ENCODE data around the gene DISC1. TPM values are rescaled to one million over a fixed set of nuclear protein-coding genes. Genes with fewer than 3 reads are reported as not detected.

Gene DISC1
- total RNA-seq, 3 donors from 2014 or later = 0.50 to 1.1 (median 0.57) TPM

- H3K36me3 Mint-ChIP-seq (ENCODE audit: insufficient read depth) = no peaks in the 10 kb centered on the region
- H3K4me3 Mint-ChIP-seq = no peak overlapping the region
- H3K4me1 Mint-ChIP-seq (ENCODE audit: low read depth) = no peaks in the 10 kb centered on the region
- DNase-seq (no peak), ATAC-seq (no peak)
- H3K27me3 Mint-ChIP-seq (ENCODE audit: low read depth) = no peaks in the 10 kb centered on the region
- H3K9me3 Mint-ChIP-seq = no peaks in the 10 kb centered on the region
These were observed 433.3 kb downstream of the DISC1 start for GRCh38 chr1:232059726-232060374.

- no peaks in the 10 kb centered on the region for H3K27me3 Mint-ChIP-seq (ENCODE audit: low read depth)
- H3K9me3 Mint-ChIP-seq = no peaks in the 10 kb centered on the region
- no peaks in the 10 kb centered on the region for H3K36me3 Mint-ChIP-seq (ENCODE audit: insufficient read depth)
- DNase-seq (no peak), ATAC-seq (no peak)
- no peak overlapping the region for H3K4me3 Mint-ChIP-seq
- no peaks in the 10 kb centered on the region for H3K4me1 Mint-ChIP-seq (ENCODE audit: low read depth)
These were observed 436.4 kb downstream of the DISC1 start for GRCh38 chr1:232062967-232063366.

GRCh38 chr1:232066521-232066920 lies 439.9 kb downstream of the DISC1 start:
- ATAC-seq (no peak), DNase-seq (no peak)
- Mint-ChIP-seq H3K36me3 (ENCODE audit: insufficient read depth) (no peaks in the 10 kb centered on the region), H3K4me3 (no peak overlapping the region), H3K4me1 (ENCODE audit: low read depth) (no peaks in the 10 kb centered on the region), H3K27me3 (ENCODE audit: low read depth) (no peaks in the 10 kb centered on the region), H3K9me3 (no peaks in the 10 kb centered on the region)

GRCh38 chr1:232074265-232074664 lies 447.7 kb downstream of the DISC1 start:
- H3K4me3 Mint-ChIP-seq = no peak overlapping the region
- no peak for DNase-seq
- peaks cover 7% of the 10 kb centered on the region for H3K9me3 Mint-ChIP-seq
- no peak for ATAC-seq
- no peaks in the 10 kb centered on the region for H3K4me1 Mint-ChIP-seq (ENCODE audit: low read depth)
- H3K27me3 Mint-ChIP-seq (ENCODE audit: low read depth) = peaks cover 2% of the 10 kb centered on the region
- H3K36me3 Mint-ChIP-seq (ENCODE audit: insufficient read depth) = peaks cover 2% of the 10 kb centered on the region

GRCh38 chr1:232077809-232078208 lies 451.2 kb downstream of the DISC1 start:
- peaks cover 2% of the 10 kb centered on the region for H3K27me3 Mint-ChIP-seq (ENCODE audit: low read depth)
- ATAC-seq = no peak
- H3K36me3 Mint-ChIP-seq (ENCODE audit: insufficient read depth) = peaks cover 2% of the 10 kb centered on the region
- no peak overlapping the region for H3K4me3 Mint-ChIP-seq
- no peaks in the 10 kb centered on the region for H3K4me1 Mint-ChIP-seq (ENCODE audit: low read depth)
- H3K9me3 Mint-ChIP-seq = peaks cover 16% of the 10 kb centered on the region
- DNase-seq = no peak

- H3K36me3 Mint-ChIP-seq (ENCODE audit: insufficient read depth) = no peaks in the 10 kb centered on the region
- H3K27me3 Mint-ChIP-seq (ENCODE audit: low read depth) = no peaks in the 10 kb centered on the region
- no peak for DNase-seq
- ATAC-seq = no peak
- peaks cover 5% of the 10 kb centered on the region for H3K9me3 Mint-ChIP-seq
- H3K4me1 Mint-ChIP-seq (ENCODE audit: low read depth) = no peaks in the 10 kb centered on the region
- H3K4me3 Mint-ChIP-seq = no peak overlapping the region
These were observed 458.1 kb downstream of the DISC1 start for GRCh38 chr1:232084584-232085223.

- Mint-ChIP-seq H3K27me3 (ENCODE audit: low read depth) (no peaks in the 10 kb centered on the region), H3K4me3 (no peak overlapping the region), H3K9me3 (no peaks in the 10 kb centered on the region), H3K4me1 (ENCODE audit: low read depth) (no peaks in the 10 kb centered on the region), H3K36me3 (ENCODE audit: insufficient read depth) (no peaks in the 10 kb centered on the region)
- ATAC-seq (no peak), DNase-seq (no peak)
These were observed 464.2 kb downstream of the DISC1 start for GRCh38 chr1:232090816-232091215.

Other genes with a start within 250 kb of the DISC1 start
- 10 to 100 TPM; 11.9 to 14.0 (median 13.4) TPM for gene EGLN1, start 204.5 kb upstream of the DISC1 start, total RNA-seq
- 10 to 100 TPM; 40.6 to 43.3 (median 43.1) TPM for gene TSNAX, start 98.1 kb upstream of the DISC1 start, total RNA-seq

Measured in activated T-cell treated with anti-CD3 and anti-CD28 coated beads, Interleukin-2, amount 50 U/mL, for 4 hours (primary cell).